ENCODE measurements around the gene CACNA1H.

DNA sequence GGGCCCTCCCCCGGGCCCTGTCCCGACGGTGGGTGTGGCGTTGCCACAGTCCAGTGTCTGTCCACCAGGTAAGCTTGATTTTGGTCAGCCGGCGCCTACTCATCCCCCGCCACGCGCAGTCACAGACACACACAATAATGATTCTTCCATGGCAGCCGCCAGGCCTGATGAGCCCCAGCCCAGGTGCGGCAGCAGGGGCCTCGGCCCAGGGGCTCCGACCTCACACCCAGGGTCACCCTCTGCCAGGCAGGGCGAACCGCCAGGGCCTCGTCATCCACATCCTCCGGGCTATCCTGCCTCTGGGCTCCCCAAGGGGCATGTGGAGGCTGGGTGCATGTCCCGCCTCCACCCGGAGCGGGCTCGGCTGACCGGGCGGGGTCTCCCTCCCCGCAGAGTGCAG lies 64.6 kb downstream of the CACNA1H start:
- TF ChIP-seq, protein P1, sequence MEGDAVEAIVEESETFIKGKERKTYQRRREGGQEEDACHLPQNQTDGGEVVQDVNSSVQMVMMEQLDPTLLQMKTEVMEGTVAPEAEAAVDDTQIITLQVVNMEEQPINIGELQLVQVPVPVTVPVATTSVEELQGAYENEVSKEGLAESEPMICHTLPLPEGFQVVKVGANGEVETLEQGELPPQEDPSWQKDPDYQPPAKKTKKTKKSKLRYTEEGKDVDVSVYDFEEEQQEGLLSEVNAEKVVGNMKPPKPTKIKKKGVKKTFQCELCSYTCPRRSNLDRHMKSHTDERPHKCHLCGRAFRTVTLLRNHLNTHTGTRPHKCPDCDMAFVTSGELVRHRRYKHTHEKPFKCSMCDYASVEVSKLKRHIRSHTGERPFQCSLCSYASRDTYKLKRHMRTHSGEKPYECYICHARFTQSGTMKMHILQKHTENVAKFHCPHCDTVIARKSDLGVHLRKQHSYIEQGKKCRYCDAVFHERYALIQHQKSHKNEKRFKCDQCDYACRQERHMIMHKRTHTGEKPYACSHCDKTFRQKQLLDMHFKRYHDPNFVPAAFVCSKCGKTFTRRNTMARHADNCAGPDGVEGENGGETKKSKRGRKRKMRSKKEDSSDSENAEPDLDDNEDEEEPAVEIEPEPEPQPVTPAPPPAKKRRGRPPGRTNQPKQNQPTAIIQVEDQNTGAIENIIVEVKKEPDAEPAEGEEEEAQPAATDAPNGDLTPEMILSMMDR (IDR thresholded peaks at IDR 0.05) = no peak
- TF ChIP-seq SIN3A (IDR thresholded peaks at IDR 0.05; ENCODE audit: borderline replicate concordance, insufficient read depth, low read depth, low read length) = no peak
